NCI-H510A (cell line): Measurements from ENCODE around the gene SMAD5.

ENCODE experiments used
- DNase-seq: peaks from one replicate; lab custom pipeline; 2025; lab: John Stamatoyannopoulos, UW

Gene SMAD5

GRCh38 chr5:136197462-136198142 lies 65.0 kb downstream of the SMAD5 start:
- no peak for DNase-seq

GRCh38 chr5:136198453-136198852 lies 65.8 kb downstream of the SMAD5 start:
- DNase-seq = no peak

- DNase-seq = no peak
Measured at GRCh38 chr5:136199408-136199807, 66.8 kb downstream of the SMAD5 start.

- DNase-seq = no peak
Measured at GRCh38 chr5:136200130-136200529, 67.5 kb downstream of the SMAD5 start.

- DNase-seq = no peak
Measured at GRCh38 chr5:136200761-136201160, 68.1 kb downstream of the SMAD5 start.

GRCh38 chr5:136201870-136202269 lies 69.2 kb downstream of the SMAD5 start:
- DNase-seq = no peak

GRCh38 chr5:136202469-136203205 lies 70.0 kb downstream of the SMAD5 start:
- no peak for DNase-seq

GRCh38 chr5:136203303-136203922 lies 70.8 kb downstream of the SMAD5 start:
- no peak for DNase-seq

- no peak for DNase-seq
Measured at GRCh38 chr5:136205061-136205702, 72.5 kb downstream of the SMAD5 start.

- no peak for DNase-seq
Measured at GRCh38 chr5:136205941-136206340, 73.3 kb downstream of the SMAD5 start.

GRCh38 chr5:136206361-136206760 lies 73.7 kb downstream of the SMAD5 start:
- DNase-seq = no peak

GRCh38 chr5:136207631-136208030 lies 75.0 kb downstream of the SMAD5 start:
- DNase-seq = no peak

- DNase-seq = no peak
Measured at GRCh38 chr5:136208916-136209315, 76.3 kb downstream of the SMAD5 start.

- no peak for DNase-seq
Measured at GRCh38 chr5:136209346-136209910, 76.8 kb downstream of the SMAD5 start.

GRCh38 chr5:136210259-136210658 lies 77.6 kb downstream of the SMAD5 start:
- DNase-seq = no peak

- DNase-seq = no peak
Measured at GRCh38 chr5:136211282-136212040, 78.8 kb downstream of the SMAD5 start.

GRCh38 chr5:136212252-136212721 lies 79.6 kb downstream of the SMAD5 start:
- no peak for DNase-seq

GRCh38 chr5:136213919-136214493 lies 81.4 kb downstream of the SMAD5 start:
- no peak for DNase-seq

- DNase-seq = no peak
Measured at GRCh38 chr5:136215812-136216211, 83.2 kb downstream of the SMAD5 start.

- DNase-seq = no peak
Measured at GRCh38 chr5:136216230-136216629, 83.6 kb downstream of the SMAD5 start.

- no peak for DNase-seq
Measured at GRCh38 chr5:136221340-136221739, 88.7 kb downstream of the SMAD5 start.
